ENCODE results near the gene NOXA1.
A peak's percentile ranks its signal among the peaks of the same experiment; 100 is the strongest.
"Not testable (repeated sequence)": the region's sequence is repeated elsewhere in the genome, so short reads cannot be mapped to it uniquely, and the experiment has no call there.

Gene NOXA1

DNA sequence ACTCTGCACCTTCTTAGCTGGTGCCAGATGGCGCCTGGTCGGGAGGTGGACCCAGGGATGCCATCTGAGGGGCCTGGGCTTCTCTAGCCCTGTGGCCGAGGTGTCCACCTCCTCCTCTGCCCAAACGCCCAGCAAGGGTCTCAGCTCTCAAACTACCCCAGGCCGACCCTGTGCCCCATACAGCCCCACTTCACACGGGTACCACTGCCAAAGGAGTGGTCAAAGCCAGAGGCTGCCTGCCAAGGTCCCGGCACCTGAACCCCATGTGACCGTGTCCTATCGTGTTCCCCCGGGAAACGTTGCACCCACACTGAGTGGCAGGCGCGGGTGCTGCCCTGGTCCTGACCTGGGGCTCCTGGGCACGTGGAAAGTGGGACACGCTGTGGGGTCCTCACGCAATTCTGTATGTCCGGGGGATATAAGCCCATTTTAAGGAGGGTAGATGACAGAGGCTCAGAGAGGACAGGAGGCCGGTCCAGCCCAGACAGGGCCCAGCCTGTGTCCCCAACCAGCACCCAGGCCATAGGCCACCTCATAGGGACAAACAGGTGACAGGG lies 16.0 kb downstream of the NOXA1 start:
- no peak for DNase-seq (ENCODE audit: low spot score)

DNA sequence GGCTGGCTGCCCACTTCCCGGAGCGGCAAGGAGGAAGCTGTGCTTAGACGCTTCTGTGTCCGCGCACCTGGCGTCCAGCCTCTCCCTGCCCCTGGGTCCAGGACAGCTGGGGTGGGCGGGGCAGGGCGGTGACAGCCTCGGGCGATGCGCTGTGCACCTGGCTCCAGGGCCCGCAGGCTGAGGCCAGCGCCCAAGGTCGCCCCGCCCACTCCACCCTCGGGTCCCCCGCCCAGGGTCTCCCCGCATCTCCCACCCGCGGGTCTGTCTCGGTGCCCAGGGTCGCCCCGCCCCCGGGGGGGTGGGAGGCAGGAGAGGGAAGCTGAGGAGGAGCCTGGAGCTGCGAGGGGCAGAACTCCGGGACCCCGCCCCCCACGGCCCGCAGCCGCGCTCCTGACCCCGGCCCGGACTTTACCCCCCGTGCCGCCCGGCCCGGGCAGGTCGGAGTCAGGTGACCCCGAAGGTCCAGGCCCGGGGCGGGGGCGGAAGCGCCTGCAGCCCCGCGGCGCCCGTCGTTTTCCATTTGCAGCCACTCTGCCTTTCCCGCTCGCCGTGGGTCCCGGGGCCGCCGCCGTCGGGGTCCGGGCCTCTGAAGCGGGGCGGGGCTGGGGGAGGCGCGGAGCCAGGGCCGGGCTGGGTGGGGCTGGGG lies 18.2 kb downstream of the NOXA1 start, which contains the start of gene ENTPD8:
Gene ENTPD8, minus strand, starts transcription at position 69 of the 646 bp plus-strand sequence. CDS start 3,072 bp downstream, outside the sequence.
- DNase-seq (ENCODE audit: low spot score) = peak; percentile 98

DNA sequence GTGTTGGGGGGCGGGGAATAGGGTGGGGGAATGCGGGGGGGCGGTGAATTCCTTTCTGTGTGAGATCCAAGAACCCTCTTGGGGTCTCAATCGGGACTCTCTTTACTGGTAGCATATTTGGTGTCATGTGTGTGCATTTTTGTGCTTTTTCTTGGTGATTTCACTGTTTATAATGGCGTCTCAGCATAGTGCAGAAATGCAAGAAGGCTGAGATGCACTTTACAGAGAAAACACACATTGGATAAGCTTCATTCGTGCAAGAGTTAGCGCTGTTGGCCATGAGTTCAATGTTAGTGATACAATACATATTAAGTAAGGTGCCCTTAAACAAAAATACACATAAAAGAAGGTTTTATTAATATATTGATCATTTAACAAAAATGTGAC lies 18.7 kb downstream of the NOXA1 start:
- DNase-seq (ENCODE audit: low spot score) = no peak

DNA sequence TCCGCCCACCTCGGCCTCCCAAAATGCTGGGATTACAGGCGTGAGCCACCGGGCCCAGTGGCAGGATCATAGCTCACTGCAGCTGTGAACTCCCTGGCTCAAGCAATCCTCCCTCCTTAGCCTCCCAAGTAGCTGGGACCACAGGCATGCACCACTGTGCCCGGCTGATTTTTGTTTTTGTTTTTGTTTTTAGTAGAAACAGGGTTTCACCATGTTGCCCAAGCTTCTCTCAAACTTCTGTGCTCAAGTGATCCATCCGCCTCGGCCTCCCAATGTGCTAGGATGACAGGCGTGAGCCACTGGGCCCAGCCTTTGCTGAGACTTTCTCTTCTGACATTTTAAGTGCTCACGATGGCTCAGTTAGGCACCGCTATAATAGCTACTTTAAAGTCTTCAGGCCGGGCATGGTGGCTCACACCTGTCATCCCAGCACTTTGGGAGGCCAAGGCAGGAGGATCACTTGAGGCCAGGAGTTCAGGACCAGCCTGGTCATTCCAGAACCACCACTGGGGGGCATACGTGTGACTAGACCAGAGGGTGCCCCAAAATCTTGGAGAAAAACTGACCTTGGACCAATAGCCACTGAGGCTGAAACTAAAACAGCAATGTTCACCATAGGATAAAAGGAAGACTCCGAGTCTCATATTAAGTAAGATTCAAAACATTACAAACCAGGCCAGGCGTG lies 21.1 kb downstream of the NOXA1 start:
- DNase-seq (ENCODE audit: low spot score) = no peak

DNA sequence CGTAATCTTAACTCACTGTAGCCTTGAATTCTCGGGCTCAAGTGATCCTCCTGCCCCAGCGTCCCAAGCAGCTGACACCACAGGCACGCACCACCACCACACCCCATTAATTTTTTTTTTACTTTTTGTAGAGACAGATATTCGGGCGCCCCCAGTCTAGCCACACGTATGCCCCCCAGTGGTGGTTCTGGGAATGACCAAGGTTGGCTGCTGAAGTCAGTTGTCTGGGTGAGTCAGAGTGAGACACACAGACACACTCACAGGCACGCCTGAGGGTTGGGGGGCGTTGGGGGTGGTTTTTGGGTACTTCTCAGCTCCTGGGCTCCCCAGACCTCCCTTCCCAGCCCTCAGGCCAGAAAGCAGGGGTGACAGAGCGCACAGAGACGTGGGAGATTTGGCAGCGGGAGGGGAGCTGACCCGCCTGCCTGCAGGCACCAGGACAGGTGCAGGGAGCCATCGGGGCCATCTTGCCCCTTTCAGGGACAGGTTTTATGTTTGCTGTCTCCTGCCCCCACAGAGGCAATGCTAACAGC lies 22.1 kb downstream of the NOXA1 start:
- DNase-seq (ENCODE audit: low spot score) = peak; percentile 84

DNA sequence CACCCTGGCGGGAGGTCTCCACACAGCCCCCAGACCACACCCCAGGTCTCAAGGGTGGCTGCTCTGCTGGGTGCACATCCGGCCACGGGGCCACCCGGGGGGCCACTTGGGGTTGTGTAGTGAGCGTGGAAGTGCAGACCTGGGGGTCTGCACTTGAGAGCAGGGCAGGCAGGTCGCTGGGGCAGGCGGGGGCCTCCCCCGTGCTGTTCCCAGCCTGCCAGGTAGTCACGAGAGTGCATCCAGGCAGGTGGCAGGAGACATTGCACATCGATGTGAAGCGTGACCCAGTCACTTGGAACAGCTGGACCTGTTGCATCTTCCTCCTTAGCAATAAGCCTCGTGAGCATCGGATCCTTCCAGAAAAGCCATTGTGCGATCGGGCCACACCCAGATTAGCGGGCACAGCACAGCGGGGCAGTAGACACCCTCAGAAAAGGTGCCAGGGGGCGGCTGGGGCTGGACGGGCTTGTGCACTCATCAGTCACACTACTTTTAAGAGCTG lies 22.8 kb downstream of the NOXA1 start:
- DNase-seq (ENCODE audit: low spot score) = no peak

DNA sequence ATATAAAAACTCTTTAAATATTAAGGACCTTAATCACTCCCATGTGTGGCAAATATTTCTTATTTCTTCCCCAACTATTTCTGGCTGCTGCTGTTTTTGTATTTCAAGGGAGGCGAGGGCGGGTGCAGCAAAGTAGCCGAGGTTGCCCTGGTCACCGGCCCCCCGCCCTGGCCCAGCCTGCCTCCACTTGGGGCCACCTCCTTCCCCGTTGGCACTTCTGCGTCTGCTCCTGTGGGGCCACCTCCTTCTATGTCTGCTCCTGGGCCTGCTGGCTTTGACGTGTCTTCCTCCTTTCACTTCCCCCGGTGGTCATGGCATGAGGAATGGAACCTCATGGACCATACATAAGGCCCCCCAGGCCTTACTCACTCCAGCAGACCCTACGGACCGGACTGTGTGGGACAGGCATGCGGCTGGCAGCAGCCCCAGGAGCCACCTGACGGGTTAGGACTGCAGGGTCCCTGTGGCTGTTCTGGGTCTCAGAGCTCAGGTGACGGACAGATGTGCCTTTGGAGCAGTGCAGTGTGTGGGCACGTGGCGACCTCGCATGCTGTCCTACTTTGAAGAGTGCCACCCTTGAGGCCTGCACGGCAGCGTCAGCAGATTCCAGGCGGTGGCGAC lies 23.8 kb downstream of the NOXA1 start:
- no peak for DNase-seq (ENCODE audit: low spot score)

DNA sequence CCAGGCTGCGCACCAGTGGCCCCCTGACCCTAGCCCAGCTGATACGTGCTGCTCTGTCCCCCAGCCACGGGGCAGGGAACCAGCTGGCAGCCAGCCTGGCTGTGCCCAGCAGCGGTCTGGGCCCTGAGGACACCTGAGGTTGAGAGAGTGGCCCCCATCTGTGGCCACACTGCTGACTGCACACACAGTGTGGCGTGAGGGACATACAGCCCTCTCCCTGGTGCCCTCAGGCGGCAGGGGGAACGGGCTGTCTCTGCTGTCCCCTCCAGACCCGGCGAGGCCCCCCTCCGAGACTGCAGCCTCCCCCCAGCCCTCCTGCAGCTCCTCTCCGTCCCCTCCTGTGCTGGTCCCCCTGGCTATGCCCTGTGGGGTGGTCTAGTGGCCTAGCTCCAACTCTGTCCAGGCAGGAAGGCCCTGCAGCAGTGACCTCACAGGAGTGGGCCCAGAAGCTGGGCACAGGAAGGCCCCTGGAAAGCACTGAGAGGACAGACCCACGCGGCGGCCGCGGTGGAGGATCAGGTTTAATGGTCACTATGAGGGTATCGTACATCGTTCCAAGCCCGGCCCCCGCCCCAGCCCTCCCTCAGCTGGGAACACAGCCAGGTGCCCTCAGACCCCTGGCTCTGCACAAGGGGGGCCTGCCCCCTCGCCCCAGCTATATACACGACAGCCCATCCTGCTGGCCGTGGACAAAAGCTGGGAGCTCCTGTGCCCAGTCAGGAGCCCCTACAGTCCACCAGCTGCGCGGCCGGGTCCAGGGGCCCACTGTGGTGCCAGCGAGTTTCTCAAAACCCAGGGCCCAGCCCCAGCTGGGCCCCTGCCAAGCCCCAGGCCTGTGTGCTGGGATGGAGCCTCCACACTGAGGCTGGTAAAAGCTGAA lies 24.8 kb downstream of the NOXA1 start:
- DNase-seq (ENCODE audit: low spot score) = no peak

DNA sequence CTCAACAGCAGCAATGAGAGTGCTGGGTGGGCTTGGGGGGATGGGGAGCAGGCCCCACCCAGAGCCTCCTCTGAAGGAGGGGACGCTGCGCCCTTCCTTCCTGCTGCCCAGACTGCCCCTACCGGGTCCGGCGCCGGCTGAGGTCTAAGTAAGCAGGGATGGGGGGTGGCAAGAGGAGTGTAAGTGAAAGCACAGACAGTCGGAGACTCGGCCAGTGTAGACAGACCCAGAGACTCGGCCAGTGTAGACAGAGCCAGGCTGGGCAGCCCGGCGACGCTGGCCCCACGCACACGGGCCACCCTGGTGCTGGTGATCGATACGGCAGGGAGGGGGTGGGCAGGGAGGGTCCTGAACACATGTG lies 25.4 kb downstream of the NOXA1 start:
- no peak for DNase-seq (ENCODE audit: low spot score)

DNA sequence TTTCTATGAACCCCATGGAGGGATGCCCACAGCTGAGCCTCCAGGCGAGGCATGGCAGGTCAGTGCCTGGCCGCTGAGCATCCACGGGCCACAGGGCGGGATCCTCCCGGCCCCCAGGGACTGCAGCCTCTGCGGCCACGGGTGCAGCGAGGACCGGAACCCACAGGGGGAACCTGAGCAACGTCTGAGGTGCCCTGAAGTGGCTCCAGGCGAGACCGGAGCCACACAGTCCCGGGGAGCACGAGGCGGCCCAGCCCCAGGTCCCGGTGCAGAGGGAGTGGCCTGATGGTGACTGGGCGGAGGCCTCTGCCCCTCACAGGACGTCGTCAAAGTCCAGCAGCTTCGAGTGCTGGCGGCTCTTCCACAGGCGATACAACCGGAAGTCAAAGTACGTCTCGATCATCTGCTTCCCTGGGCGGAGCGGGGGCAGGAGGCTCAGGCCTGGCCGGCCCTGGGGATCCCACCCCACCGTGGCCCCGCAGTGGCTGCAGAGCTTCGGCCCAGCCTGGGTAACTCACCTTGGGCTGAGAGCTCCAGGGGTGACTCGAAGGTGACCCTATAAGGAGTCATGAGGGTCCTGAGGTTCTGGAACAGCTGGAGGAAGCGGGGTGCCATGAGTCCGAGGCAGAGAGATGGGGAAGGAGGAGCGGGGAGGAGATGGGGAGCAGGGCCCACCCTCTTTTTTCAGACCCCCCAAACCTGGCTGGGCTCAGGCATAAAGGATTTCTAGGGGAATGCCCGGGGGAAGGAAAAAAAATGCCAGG lies 26.1 kb downstream of the NOXA1 start:
- no peak for DNase-seq (ENCODE audit: low spot score)

DNA sequence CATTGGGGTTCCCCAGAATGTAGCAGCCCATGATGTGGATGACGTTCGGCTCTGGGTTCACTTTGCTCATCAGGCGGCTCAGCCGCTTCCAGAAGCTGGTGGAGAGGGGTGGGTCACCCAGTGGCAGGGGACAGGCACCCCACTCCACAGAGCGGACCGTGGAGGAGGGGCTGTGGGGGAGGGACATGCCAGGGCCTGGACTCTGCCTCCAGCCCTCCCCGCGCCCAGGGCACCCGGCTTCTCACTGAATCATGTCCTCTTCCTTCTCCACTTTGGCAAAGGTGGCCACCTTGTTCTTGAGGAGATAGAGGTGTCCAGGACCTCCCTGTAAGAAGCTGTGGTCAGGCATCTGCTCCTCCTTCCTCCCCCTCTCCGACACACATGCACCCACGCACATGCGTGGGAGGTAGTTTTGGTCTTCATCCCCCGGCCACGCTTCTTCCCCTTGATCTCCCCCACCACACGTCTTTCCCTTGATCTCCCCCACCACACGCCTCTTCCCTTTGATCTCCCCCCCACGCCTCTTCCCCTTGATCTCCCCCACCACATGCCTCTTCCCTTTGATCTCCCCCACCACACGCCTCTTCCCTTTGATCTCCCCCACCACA lies 26.8 kb downstream of the NOXA1 start:
- DNase-seq (ENCODE audit: low spot score) = no peak

DNA sequence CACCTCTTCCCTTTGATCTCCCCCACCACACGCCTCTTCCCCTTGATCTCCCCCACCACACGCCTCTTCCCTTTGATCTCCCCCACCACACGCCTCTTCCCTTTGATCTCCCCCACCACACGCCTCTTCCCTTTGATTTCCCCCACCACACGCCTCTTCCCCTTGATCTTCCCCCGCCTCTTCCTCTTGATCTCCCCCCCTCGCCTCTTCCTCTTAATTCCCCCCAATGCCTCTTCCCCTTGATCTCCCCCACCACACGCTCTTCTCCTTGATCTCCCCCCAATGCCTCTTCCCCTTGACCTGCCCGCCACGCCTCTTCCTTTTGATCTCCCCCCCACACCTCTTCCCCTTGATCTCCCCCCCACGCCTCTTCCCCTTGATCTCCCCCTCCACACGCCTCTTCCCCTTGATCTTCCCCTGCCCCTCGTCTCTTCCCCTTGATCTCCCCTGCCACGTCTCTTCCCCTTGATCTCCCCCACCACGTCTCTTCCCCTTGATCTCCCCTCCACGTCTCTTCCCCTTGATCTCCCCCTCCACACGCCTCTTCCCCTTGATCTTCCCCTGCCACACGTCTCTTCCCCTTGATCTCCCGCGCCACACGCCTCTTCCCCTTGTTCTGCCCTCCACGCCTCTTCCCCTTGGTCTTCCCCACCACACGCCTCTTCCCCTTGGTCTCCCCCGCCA lies 27.5 kb downstream of the NOXA1 start:
- DNase-seq (ENCODE audit: low spot score) = not testable (repeated sequence)

DNA sequence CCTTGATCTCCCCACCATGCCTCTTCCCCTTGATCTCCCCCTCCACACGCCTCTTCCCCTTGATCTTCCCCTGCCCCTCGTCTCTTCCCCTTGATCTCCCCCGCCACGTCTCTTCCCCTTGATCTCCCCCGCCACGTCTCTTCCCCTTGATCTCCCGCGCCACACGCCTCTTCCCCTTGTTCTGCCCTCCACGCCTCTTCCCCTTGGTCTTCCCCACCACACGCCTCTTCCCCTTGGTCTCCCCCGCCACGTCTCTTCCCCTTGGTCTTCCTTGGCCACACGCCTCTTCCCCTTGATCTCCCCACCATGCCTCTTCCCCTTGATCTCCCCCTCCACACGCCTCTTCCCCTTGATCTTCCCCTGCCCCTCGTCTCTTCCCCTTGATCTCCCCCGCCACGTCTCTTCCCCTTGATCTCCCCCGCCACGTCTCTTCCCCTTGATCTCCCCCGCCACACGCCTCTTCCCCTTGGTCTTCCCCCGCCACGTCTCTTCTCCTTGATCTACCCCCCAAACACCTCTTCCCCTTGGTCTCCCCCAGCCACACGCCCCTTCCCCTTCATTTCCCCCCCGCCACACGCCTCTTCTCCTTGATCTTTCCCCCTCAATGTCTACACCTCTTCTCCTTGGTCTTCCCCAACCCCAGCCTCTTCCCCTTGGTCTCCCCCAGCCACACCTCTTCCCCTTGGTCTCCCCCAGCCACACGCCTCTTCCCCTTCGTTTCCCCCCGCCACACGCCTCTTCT lies 28.2 kb downstream of the NOXA1 start:
- DNase-seq (ENCODE audit: low spot score) = not testable (repeated sequence)

DNA sequence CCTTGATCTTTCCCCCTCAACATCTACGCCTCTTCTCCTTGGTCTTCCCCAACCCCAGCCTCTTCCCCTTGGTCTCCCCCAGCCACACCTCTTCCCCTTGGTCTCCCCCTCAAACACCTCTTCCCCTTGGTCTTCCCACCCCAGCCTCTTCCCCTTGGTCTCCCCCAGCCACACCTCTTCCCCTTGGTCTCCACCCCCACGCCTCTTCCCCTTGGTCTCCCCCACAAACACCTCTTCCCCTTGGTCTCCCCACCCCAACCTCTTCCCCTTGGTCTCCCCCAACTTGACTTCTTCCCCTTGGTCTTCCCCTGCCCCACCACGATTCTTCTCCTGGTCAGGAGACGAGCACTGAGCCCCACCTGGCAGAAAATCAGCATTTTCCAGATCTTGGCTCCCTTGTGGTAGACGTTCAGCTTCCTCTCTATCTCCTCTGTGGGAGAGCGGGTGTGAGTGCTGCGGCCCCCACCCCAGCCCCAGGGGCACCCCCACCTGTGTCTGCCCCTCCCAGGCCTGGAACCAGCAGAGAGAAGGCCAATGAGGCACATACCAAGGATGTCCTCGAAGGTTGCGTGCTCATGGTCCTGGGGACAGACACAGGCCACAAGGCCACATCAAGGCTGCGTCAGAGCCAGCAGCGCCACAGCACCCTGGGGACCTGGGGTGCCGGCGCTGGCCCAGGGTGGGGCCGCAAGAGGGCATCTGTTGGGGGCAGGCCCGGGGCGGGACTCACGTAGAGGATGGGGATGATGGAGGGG lies 29.0 kb downstream of the NOXA1 start:
- DNase-seq (ENCODE audit: low spot score) = no peak

DNA sequence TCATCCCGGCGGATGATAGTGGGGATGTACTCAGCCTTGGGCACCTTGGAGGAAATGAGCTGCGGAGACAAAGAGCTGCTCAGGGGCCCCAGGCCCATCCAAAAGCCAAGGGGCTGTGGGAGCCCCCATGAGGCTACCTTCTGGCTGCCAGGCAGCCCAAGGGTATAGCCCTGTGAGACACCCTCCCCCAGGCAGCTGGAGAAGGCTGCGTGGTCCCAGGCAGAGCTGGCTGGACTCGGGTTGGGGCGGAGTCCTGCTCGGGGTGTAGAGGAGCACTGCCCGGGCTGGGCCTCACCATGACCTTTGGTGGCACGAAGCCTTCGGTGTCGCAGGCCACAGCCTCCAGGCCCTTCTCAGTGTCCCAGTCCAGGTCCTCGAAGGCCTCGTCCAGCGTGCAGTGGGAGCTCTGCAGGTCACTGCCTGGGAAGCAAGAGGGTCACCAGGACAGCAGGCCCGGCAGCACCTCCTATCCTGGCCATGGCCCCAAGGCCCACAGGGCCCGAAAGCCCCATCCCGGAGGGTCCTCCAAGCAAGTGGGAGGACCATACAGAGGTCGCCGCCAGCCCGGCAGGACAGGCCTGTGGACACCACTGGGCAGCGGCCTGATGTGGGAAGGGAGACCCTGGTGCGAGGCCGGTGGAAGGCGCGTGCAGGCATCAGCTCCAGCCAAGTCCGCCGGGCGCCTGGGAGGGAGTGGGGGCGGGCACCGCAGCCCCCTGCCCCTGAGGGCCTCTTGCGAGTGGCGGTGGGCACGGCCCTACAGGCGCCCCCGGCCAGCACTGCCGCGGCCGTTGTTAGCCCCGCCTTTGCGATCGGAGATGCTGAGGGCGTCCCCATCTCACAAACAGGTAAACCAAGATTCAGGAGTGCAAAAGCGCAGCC lies 29.8 kb downstream of the NOXA1 start:
- no peak for DNase-seq (ENCODE audit: low spot score)

DNA sequence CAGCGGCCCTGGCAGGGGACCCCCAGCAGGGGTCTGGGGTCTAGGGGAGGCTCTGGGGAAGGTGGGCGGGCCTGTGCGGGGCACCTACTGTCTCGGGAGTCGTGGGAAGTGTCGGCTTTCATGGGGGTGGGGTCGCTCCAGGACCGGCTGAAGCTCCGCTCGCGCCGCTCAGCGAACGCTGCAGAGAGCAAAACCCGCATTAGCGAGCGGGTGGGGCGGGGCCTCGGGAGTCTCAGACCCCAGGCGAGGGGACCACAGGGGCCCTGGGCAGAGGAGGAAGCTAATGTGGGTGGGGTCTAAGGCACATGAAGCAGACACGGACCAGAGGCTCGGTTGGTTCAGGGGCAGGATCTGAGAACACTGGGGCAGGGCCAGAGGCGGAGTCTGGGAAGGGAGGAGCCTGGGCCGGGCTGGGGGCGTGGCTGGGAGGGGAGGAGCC lies 30.5 kb downstream of the NOXA1 start:
- peak; percentile 85 for DNase-seq (ENCODE audit: low spot score)

DNA sequence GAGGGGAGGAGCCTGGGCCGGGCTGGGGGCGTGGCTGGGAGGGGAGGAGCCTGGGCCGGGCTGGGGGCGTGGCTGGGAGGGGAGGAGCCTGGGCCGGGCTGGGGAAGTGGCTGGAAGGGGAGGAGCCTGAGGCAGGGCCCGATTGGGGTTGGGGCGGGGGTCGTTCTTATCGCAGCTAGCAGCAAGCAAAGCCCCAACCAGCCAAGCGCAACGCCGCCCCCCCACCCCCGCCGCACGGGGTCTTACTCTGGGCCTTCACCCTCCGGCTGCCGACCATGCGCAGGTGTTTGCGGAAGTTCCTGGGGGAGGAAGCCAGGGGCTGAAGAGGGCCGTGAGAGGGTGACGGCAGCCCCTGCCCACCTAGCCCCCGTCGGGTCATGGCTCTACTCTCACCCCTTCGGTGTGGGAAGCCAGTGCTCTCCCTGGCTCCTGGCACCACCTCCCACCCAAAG lies 31.0 kb downstream of the NOXA1 start:
- DNase-seq (ENCODE audit: low spot score) = peak; percentile 75

Measured in HuH-7 (cell line).